PC-3 (cell line): Measurements from ENCODE around the gene FGF11. TPM values are rescaled to one million over a fixed set of nuclear protein-coding genes. Genes with fewer than 3 reads are reported as not detected.

ENCODE experiments used
- ATAC-seq: fragments of 200-7000 bp; cut with Tn5 transposase; 2 replicates; pipeline ENCODE4 v1.9.1; 2020; ENCODE audit warnings: mild to moderate bottlenecking, moderate library complexity
- BruUV-seq: library from RNA; stranded (reverse); fragments of 400-500 nt; replicated peaks from 2 replicates; lab custom pipeline; 2021; lab: Mats Ljungman, UMichigan
- CTCF ChIA-PET: fragments of 300-600 bp; sonication (Branson Sonifier 250); formaldehyde crosslinking; loops from one replicate; lab custom pipeline; 2022; ENCODE audit warnings: antibody characterized with exemption; lab: Charles Lee
- POLR2A ChIA-PET: fragments of 300-600 bp; sonication (Branson Sonifier 250); formaldehyde crosslinking; loops from one replicate; lab custom pipeline; 2022; ENCODE audit warnings: antibody characterized with exemption; ENCODE audit not compliant: unreplicated experiment; lab: Charles Lee
- DNase-seq: peaks from one replicate; pipeline ENCODE4 v3.0.0-alpha.2; 2015
- H2AFZ ChIP-seq: fragments of 300-600 bp; sonication (generic); 2 replicates; pipeline ENCODE4 v1.6.0; 2016; ENCODE audit warnings: antibody characterized with exemption, low read length
- H3F3A ChIP-seq: fragments of 300-600 bp; sonication (generic); one replicate; pipeline ENCODE4 v1.6.0; 2017; ENCODE audit warnings: antibody characterized with exemption, low read length, control low read depth, mild to moderate bottlenecking; ENCODE audit not compliant: unreplicated experiment
- H3K27ac ChIP-seq: fragments of 300-600 bp; sonication (generic); 2 replicates; pipeline ENCODE4 v1.5.1; 2016; ENCODE audit warnings: mild to moderate bottlenecking, low read length
- H3K27me3 ChIP-seq: fragments of 300-600 bp; sonication (generic); 2 replicates; pipeline ENCODE4 v1.6.1; 2016; ENCODE audit warnings: low read length, mixed read lengths
- H3K36me3 ChIP-seq: fragments of 300-600 bp; sonication (generic); 2 replicates; pipeline ENCODE4 v1.6.1; 2016; ENCODE audit warnings: low read depth, mixed run types, low read length, mixed read lengths
- H3K4me1 ChIP-seq: fragments of 300-600 bp; sonication (generic); 2 replicates; pipeline ENCODE4 v1.5.1; 2016; ENCODE audit warnings: low read length; ENCODE audit not compliant: insufficient read depth
- H3K4me2 ChIP-seq: fragments of 300-600 bp; sonication (generic); 2 replicates; pipeline ENCODE4 v1.6.0; 2016; ENCODE audit warnings: low read length
- H3K4me3 ChIP-seq: fragments of 300-600 bp; sonication (generic); 2 replicates; pipeline ENCODE4 v1.5.1; 2016; ENCODE audit warnings: mild to moderate bottlenecking, low read length, mixed read lengths
- H3K79me2 ChIP-seq: fragments of 300-600 bp; sonication (generic); 2 replicates; pipeline ENCODE4 v1.6.1; 2017; ENCODE audit warnings: low read length, mixed read lengths
- H3K9ac ChIP-seq: fragments of 300-600 bp; sonication (generic); 2 replicates; pipeline ENCODE4 v1.6.0; 2016; ENCODE audit warnings: mild to moderate bottlenecking, low read length
- H3K9me2 ChIP-seq: fragments of 300-600 bp; sonication (generic); replicated peaks from 2 replicates; pipeline ENCODE4 v1.6.1; 2016; ENCODE audit warnings: mixed run types, low read length, mixed read lengths
- H3K9me3 ChIP-seq: fragments of 300-600 bp; sonication (generic); 2 replicates; pipeline ENCODE4 v1.6.1; 2016; ENCODE audit warnings: low read length, mixed read lengths
- H4K20me1 ChIP-seq: fragments of 300-600 bp; sonication (generic); 2 replicates; pipeline ENCODE4 v1.6.1; 2016; ENCODE audit warnings: low read length, mixed read lengths
- CTCF ChIP-seq: fragments of 300-600 bp; sonication (generic); conservative IDR thresholded peaks from 2 replicates; pipeline ENCODE4 v1.5.1; 2017; ENCODE audit warnings: antibody characterized with exemption, low read depth, mild to moderate bottlenecking, low read length
- EZH2 ChIP-seq: fragments of 300-600 bp; sonication (generic); IDR thresholded peaks from one replicate; pipeline ENCODE4 v1.6.1; 2017; ENCODE audit warnings: antibody characterized with exemption, mild to moderate bottlenecking, low read length; ENCODE audit not compliant: unreplicated experiment
- EZH2phosphoT487 ChIP-seq: fragments of 300-600 bp; sonication (generic); IDR thresholded peaks from 2 replicates; pipeline ENCODE4 v1.6.1; 2018; ENCODE audit warnings: mild to moderate bottlenecking, antibody characterized with exemption, low read length, borderline replicate concordance
- intact Hi-C: fragments of 100-400 bp; cut with micrococcal nuclease; formaldehyde crosslinking; loops from 2 replicates; pipeline ENCODE4 v1.9.0; 2023
- total RNA-seq: library from RNA; depleted of rRNA; stranded (reverse); fragments of >200 nt; gene quantifications from 2 replicates; pipeline ENCODE4 v1.2.3, GENCODE V29; 2014

FGF11 gene
- total RNA-seq, 1 experiment from 2014 or later: 0.69 TPM

- Histone ChIP-seq H3K9ac (no peak overlapping the region), H3K4me1 (peaks cover 9% of the 10 kb centered on the region), H3K36me3 (no peaks in the 10 kb centered on the region), H3K79me2 (peaks cover 6% of the 10 kb centered on the region; the same call in 1 of the 2 replicates), H3F3A (no peaks in the 10 kb centered on the region), H3K27ac (no peak overlapping the region), H4K20me1 (no peaks in the 10 kb centered on the region), H3K4me3 (peak overlapping the region; percentile 81; the same call in 1 of the 2 replicates), H3K9me3 (no peaks in the 10 kb centered on the region), H3K4me2 (peak overlapping the region; percentile 93; the same call in 1 of the 2 replicates), H3K27me3 (no peaks in the 10 kb centered on the region), H3K9me2 (no peaks in the 10 kb centered on the region), H2AFZ (no peak overlapping the region)
- DNase-seq (no peak), ATAC-seq (no peak)
- intact Hi-C loops: no loop called here
- POLR2A ChIA-PET: no interaction called here
- no peak for TF ChIP-seq EZH2
- no peak for TF ChIP-seq CTCF
- TF ChIP-seq EZH2phosphoT487: no peak
- no TSS peak for BruUV-seq
- CTCF ChIA-PET: no interaction called here
Measured at GRCh38 chr17:7406235-7406825, 33.0 kb upstream of the FGF11 start.

GRCh38 chr17:7407082-7407481, 32.2 kb upstream of the FGF11 start:
- Histone ChIP-seq H3K27ac (no peak overlapping the region), H3K9me3 (no peaks in the 10 kb centered on the region), H3K4me3 (no peak overlapping the region), H2AFZ (no peak overlapping the region), H3K27me3 (no peaks in the 10 kb centered on the region), H3F3A (no peaks in the 10 kb centered on the region), H4K20me1 (no peaks in the 10 kb centered on the region), H3K36me3 (no peaks in the 10 kb centered on the region), H3K4me1 (peaks cover 9% of the 10 kb centered on the region), H3K79me2 (peaks cover 6% of the 10 kb centered on the region; the same call in 1 of the 2 replicates), H3K9me2 (no peaks in the 10 kb centered on the region), H3K9ac (no peak overlapping the region), H3K4me2 (no peak overlapping the region)
- TF ChIP-seq CTCF (no peak), EZH2 (no peak), EZH2phosphoT487 (no peak)
- intact Hi-C loops: no loop called here
- POLR2A ChIA-PET: interaction anchor here (0.7 kb wide), 1 partner anchor 618 kb away, joined by 3 read pairs; no protein-coding TSS in a partner anchor
- ATAC-seq: no peak
- BruUV-seq: no TSS peak
- no peak for DNase-seq
- CTCF ChIA-PET: no interaction called here
